GM19351 (cell line): Measurements from ENCODE around the gene SYT2.

Experiments
- ATAC-seq: cut with Tn5 transposase; IDR thresholded peaks from one replicate; pipeline ENCODE4 v1.9.1; 2021; ENCODE audit warnings: mild to moderate bottlenecking, moderate library complexity; ENCODE audit not compliant: unreplicated experiment

Gene SYT2

DNA sequence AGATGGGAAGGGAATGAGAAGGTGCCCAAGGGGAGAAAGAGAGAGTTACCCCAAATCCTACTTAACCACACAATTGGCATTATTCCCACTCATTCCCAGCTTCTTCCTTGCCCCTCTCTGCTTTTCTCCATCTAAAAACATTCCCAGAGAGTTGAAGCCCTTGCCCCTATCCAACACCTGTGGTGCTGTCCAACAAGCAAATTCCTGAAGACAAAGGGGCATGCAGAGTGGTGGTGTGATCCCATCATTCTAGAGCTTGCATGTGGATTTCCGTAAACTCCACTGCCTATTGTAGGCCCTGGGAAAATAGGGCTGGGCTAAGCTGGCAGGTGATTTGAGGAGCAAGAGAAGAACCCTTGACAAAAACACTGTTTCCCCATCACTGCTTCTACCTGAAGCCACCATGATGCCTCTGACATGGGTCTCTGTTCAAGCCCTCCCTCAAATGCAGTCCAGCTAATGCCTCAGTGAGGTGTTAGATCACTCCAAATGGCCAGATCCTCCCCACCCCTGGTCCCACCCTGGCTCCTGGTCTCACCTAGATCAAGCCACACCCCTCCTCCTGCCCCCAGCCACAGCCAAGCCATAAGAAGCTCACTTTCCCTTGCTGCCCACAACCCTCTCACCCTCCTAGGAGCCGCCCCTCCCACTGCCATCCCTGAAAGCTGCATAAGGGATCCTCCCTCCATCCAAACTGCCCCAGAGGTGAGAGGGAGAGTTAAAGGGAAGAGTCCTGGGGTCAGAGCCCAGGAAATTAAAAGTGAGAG lies 29.5 kb downstream of the SYT2 start:
- no peak for ATAC-seq

GRCh38 chr1:202679406-202680177 lies 30.7 kb downstream of the SYT2 start:
- ATAC-seq, result no peak

GRCh38 chr1:202677433-202677832 lies 32.8 kb downstream of the SYT2 start:
- ATAC-seq, result no peak

- no peak for ATAC-seq
Measured at GRCh38 chr1:202673531-202673930, 36.7 kb downstream of the SYT2 start.

DNA sequence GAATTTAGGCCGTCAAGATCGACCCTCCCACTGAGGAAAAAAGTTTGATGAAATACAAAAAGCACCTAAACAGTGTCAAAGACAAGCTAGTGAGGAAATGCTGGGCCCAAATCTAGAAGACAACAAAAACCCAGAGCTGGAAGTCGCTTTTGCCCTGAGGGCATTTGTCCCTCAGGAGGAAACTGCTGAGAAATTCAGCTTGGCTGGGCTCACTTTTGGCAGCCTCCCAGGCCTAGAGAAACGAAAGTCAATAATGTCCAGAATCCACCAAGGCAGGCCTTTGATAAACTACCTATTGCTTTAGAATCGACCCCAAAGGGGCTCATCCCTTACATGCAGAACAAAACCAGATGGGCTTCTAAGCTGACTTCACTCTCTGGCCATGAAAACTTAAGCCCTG lies 38.9 kb downstream of the SYT2 start:
- no peak for ATAC-seq

GRCh38 chr1:202665417-202665816 lies 44.8 kb downstream of the SYT2 start:
- no peak for ATAC-seq

DNA sequence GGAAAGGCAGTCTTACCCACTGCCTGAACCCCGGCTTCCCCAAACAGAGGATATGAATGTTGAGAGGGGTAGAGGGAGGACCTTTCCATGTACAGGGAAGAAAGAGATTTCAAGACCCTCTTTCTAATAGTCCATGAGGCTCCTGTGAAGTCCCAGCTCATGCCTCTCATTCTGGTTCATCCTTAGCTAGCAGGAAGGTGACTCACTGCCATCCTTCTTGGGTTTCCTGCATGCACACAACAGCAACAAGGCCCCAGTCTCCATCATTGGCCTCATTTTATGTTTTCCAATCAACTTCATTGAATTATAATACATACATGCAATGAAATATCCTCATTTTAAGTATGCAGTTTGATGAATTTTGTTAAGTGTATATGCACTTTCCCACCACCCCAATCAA lies 46.2 kb downstream of the SYT2 start:
- ATAC-seq, result no peak

DNA sequence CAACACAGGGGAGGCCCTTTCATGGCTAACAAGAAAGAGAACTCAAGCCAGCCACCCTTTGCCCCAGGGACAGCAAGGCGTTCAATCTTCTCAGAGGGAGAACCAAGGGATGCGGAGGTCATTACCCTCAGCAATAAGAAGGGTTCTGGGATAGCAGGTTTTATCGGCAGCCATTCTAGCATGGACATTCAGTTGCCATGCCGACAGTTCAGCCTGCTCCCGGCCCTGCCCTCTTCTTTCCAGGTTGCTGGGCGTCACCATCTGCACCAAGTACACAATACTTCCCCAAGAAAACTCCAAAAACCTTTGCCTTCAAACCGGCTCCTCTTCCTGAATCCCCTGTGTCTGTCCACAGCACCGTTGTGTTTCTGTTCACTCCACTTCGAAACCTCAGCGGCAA lies 47.1 kb downstream of the SYT2 start:
- no peak for ATAC-seq

DNA sequence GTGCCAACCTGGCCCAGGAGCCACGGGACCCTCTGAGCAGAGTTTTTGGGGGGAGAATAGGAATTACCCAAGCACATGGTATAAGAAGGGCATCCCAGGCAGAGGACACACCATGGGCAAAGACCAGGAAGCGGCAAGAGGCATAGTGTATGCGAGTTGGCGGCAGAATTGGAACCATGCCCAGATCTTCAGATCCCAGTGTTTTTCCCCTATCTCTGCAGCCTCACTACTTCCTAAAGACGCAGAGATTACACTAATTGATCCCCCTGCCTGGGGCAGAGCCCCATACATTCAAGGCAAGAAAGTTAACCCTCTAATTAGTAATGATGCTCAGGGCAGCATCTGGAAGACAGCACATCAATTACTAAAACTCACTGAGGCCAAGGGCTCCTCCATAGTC lies 48.2 kb downstream of the SYT2 start:
- ATAC-seq, result no peak

DNA sequence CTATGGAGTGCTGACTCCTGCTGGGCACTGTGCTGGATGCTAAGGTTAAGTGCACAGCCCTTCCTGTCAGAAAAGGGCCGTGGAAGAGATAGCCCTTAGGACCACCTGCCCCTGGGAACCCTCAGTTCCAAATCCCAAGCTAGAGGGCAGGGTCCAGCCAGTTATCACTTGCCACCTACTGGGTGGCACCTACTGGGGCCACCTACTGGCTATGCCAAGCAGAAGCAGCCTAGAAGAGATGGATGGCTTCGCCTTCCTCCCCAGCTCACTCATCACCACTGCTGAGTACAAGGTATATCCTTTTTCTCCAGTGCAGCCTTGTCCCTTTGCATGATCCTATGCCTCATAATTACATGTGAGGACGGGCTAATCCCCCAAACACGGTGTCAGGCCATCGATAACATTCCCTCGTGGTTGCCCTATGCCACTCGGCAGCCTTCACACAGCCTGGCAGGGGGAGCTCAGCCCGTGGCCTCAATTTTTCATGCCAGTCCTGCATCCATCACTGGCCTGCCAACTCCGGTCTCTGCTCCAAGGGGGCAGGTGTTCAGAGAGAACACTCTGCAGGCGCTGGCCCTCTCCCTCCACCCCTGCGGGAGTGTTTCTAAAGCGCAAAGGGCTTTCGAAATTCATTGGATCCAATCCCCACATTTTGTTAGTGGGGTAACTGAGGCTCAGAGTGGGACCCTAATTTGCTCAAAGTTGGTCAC lies 49.0 kb downstream of the SYT2 start:
- no peak for ATAC-seq

GRCh38 chr1:202659974-202660373 lies 50.3 kb downstream of the SYT2 start:
- ATAC-seq, result no peak

- no peak for ATAC-seq
Measured at GRCh38 chr1:202659541-202659940, 50.7 kb downstream of the SYT2 start.

GRCh38 chr1:202658769-202659168 lies 51.5 kb downstream of the SYT2 start:
- ATAC-seq, result no peak

DNA sequence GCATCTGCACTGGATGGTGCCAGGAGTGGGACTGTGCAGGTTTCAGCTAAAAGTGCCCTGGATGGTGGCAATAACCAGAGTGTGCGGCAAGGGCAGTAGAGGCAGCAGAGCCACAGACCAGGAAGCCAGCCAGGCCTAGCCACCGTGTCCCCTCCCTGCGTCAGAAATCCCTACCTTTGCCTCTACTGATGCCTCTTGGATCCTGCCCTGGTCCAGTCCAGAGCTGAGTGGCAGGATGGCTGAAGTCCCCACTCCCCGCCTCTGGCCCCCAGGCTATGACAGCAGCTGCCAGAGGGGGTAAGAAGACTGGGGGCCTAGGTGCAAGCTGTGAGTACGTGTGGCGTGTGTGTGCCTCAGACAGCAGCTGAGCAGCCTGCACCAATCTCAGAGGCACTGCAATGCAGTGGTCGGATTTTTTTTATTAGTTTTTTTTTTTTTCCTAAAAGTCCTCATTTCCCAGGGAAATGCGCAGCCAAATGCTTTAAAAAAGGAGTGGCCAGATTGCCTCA lies 51.9 kb downstream of the SYT2 start:
- no peak for ATAC-seq

DNA sequence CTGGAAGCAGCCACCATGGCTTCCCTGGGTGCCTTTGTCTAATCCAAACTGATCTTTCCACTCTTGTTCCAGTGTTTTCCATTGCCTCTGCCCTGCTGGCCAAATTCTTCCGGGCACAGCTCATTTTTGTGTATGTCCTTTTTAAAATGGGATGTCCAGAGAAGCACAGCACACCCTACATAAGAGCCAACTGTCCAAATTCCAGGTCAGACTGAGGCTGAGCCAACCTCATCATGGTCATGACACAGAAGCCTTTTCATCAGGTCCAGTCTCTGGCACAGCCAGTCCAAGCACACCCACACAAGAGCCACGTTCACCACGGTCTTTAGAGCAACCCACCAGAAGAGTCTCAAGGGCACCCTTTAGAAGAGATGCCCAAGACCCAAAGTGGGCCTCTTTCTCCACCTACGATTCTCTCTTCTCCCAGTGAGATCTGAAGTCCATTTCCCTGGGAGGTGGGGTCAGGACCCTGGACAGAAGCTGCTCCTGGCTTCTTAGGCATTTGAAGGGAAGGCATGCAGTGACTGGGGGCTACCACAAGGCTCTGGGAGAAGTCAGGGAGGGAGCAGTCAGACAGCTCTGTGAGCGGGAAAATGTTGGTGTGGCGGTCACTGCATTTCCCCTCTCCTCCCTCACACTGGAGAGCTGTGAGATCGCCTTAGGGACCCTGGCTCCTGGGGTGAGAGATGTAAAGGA lies 53.2 kb downstream of the SYT2 start:
- ATAC-seq, result no peak

- ATAC-seq, result no peak
Measured at GRCh38 chr1:202656057-202656456, 54.2 kb downstream of the SYT2 start.

DNA sequence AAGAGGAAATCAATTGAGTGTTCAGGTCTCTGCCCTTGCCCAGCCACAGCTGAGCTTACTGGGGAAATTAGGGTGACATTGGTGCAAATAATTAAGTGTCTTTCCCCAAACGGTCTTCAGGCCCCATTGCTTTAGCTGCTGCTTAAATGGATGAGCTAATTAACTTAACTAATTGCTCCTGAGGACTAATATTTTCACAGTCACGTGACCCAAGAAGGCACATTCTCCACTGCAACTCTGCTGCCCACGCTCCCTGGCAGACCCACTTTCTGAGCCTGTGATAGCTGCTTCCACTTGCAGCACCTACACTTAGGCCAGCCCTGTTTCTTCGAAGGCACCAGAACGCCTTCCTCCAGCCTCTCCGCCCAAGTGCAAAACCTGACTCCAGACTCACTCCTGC lies 56.2 kb downstream of the SYT2 start:
- ATAC-seq, result no peak

GRCh38 chr1:202649553-202650392 lies 60.5 kb downstream of the SYT2 start:
- no peak for ATAC-seq

DNA sequence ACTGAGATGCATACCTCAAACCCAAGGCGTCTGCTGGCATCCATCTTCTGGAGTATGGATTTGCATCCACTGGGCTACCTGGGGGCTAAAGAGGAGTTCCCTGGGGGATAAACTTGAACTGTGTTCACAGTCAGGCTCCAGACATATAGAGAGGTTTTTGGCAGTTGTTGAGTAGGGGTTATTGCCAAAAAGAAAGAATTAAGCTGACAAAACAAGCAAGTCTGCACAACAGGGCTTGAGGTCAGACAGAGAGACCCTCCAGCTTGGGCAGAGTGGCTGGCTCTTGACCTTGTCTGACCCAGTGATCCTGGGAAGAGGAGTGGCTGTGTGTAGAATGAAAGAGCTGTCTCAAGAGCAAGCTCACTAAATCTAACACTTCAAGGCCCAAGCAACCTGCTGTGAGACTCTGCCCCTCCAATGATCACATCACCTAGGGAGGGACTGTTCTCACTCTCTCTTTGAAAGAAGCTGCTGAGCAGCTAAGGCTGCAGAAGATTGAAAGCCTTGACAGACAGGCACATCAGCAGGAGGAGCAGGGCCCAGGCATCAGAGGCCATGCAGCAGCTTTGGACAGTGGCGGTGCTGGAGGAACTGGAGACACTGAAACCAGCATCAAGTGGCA lies 61.5 kb downstream of the SYT2 start:
- no peak for ATAC-seq

GRCh38 chr1:202645097-202645476 lies 65.2 kb downstream of the SYT2 start:
- ATAC-seq, result no peak
